Body of pancreas (tissue), 4 donors: Measurements from ENCODE around the gene CASP8. TPM values are rescaled to one million over a fixed set of nuclear protein-coding genes. Genes with fewer than 3 reads are reported as not detected.
A peak's percentile ranks its signal among the peaks of the same experiment; 100 is the strongest.

Experiments
- ATAC-seq: fragments of 150-250 bp; one replicate; pipeline ENCODE4 v1.9.1; 2016
- DNase-seq, 4 donors: peaks; one replicate each; pipeline ENCODE4 v3.0.0-alpha.2; 2019
- H3K27ac ChIP-seq, 4 donors: fragments of 200-600 bp; sonication (generic); 1 replicate in 3 of 4; 2 replicates in 1 of 4; pipeline versions ENCODE4 v1.5.1 to v1.6.1; 2016 to 2019; ENCODE audit warnings: mild to moderate bottlenecking in 1 of 4, mixed read lengths in 1 of 4, moderate library complexity in 1 of 4
- H3K27me3 ChIP-seq, 2 donors: fragments of 200-600 bp; sonication (generic); one replicate each; pipeline ENCODE4 v1.6.0; 2016; ENCODE audit warnings: mild to moderate bottlenecking in 1 of 2
- H3K36me3 ChIP-seq, 2 donors: fragments of 200-600 bp; sonication (generic); replicated peaks in 1 of 2; 2 replicates each; pipeline ENCODE4 v1.5.1; 2016; ENCODE audit warnings: low read depth in 2 of 2; ENCODE audit not compliant: insufficient read depth in 1 of 2
- H3K4me1 ChIP-seq: fragments of 200-600 bp; sonication (generic); one replicate; pipeline ENCODE4 v1.6.0; 2016
- H3K4me3 ChIP-seq, 2 donors: fragments of 200-600 bp; sonication (generic); 1 replicate in 1 of 2; 2 replicates in 1 of 2; pipeline ENCODE4 v1.5.1; 2016 to 2019
- H3K9me3 ChIP-seq, 3 donors: fragments of 200-600 bp; sonication (generic); 1 replicate in 2 of 3; 2 replicates in 1 of 3; pipeline ENCODE4 v1.5.1; 2016
- CTCF ChIP-seq, 7 experiments: fragments of 450-650 bp in 4 of 7; fragments of 200-600 bp in 3 of 7; sonication (generic) in 3 of 7; IDR thresholded peaks; one replicate each; pipeline ENCODE4 v1.5.1; 2016 to 2019; ENCODE audit warnings: antibody characterized with exemption in 7 of 7
- POLR2A ChIP-seq, 3 donors: fragments of 450-650 bp; IDR thresholded peaks; one replicate each; pipeline ENCODE4 v1.6.1; 2016; ENCODE audit warnings: antibody characterized with exemption in 3 of 3, mild to moderate bottlenecking in 2 of 3
- WGBS, 2 donors: methylation state at CpG; one replicate each; pipeline ENCODE4 v1.1.5; 2017; 5-methylcytosine and 5-hydroxymethylcytosine counted together
- intact Hi-C: fragments of 100-400 bp; cut with DNase I; formaldehyde crosslinking; loops from one replicate; pipeline ENCODE4 v1.15.1; 2023
- total RNA-seq, 2 donors: library from RNA; depleted of rRNA; stranded (reverse); fragments of >200 nt; gene quantifications; one replicate each; pipeline ENCODE4 v1.1.0, GENCODE V29; 2016

CASP8 gene
- total RNA-seq, 2 donors from 2014 or later: 13.2 to 161 TPM

DNA sequence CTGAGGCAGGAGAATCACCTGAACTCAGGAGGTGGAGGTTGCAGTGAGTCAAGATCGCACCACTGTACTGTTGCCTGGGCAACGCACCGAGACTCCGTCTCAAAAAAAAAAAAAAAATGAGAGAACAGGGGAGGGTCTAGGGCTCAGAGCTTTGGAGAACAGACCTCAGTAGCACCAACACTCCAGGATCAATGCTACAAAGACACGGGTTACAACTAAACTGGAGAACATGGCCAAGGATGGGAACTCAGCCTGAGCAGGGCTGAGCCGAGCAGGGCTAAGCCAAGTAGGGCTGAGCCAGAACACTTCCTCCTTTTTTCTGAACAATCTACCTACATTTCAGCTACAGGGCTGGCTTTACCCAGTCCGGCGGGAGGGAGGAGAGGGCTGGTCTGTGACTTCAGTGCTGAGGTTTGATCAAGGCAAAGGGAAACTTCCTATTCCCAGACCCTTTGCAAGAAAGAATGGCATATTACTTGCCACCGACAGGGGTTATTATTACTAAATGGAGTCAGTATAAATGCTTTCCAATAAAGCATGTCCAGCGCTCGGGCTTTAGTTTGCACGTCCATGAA lies 2.9 kb upstream of the CASP8 start:
- Histone ChIP-seq H3K27ac (peak overlapping the region; percentile 45 to 95 (median 74)), H3K4me1 (peaks cover 16% of the 10 kb centered on the region), H3K27me3 (no peaks in the 10 kb centered on the region), H3K4me3 (peak overlapping the region in 1 of 2 donors; percentile 39), H3K36me3 (no peaks in the 10 kb centered on the region), H3K9me3 (no peaks in the 10 kb centered on the region)
- WGBS, 2 donors: 14 to 16% methylated on average over 12 of the region's 12 CpGs
- peak; percentile 66 for ATAC-seq
- TF ChIP-seq CTCF (IDR thresholded peaks at IDR 0.05): peak in 1 of 7 experiments; percentile 18
- TF ChIP-seq POLR2A (IDR thresholded peaks at IDR 0.05): no peak
- DNase-seq: peak; percentile 34 to 52 (median 40)
- intact Hi-C loops: no loop called here

DNA sequence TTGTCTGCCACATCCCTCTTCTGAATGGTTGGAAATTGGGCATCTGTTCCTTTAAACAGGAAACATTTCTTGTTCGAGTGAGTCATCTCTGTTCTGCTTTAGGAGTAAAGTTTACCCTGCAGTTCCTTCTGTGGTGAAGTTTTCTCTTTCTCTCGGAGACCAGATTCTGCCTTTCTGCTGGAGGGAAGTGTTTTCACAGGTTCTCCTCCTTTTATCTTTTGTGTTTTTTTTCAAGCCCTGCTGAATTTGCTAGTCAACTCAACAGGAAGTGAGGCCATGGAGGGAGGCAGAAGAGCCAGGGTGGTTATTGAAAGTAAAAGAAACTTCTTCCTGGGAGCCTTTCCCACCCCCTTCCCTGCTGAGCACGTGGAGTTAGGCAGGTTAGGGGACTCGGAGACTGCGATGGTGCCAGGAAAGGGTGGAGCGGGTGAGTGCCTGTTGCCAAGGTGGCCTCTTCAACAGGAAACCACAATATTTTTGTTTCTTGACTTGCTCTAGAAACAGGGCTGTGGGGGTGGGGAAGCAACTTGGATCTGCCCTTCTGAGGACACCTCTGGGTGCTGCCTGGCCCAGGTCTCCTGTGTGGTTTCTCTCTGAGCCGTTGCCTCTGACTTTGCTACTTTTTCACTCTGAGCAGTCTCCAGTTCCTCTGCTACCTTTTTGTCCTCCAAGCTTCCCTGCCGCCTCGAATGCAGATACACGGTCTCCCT lies 2.2 kb upstream of the CASP8 start:
- peak overlapping the region; percentile 58 to 95 (median 86) for H3K27ac ChIP-seq
- 0 to 1% methylated on average over 10 of the region's 10 CpGs for WGBS, 2 donors
- intact Hi-C loops: no loop called here
- peak overlapping the region in 1 of 2 donors; percentile 39 for H3K4me3 ChIP-seq
- no peaks in the 10 kb centered on the region for H3K9me3 ChIP-seq
- ATAC-seq (peak; percentile 82), DNase-seq (peak; percentile 76 to 83 (median 78))
- H3K36me3 ChIP-seq: no peaks in the 10 kb centered on the region
- TF ChIP-seq CTCF (IDR thresholded peaks at IDR 0.05) (peak in 1 of 7 experiments; percentile 20), POLR2A (IDR thresholded peaks at IDR 0.05) (peak in 2 of 3 donors; percentile 61)
- no peaks in the 10 kb centered on the region for H3K27me3 ChIP-seq
- H3K4me1 ChIP-seq: peaks cover 16% of the 10 kb centered on the region

DNA sequence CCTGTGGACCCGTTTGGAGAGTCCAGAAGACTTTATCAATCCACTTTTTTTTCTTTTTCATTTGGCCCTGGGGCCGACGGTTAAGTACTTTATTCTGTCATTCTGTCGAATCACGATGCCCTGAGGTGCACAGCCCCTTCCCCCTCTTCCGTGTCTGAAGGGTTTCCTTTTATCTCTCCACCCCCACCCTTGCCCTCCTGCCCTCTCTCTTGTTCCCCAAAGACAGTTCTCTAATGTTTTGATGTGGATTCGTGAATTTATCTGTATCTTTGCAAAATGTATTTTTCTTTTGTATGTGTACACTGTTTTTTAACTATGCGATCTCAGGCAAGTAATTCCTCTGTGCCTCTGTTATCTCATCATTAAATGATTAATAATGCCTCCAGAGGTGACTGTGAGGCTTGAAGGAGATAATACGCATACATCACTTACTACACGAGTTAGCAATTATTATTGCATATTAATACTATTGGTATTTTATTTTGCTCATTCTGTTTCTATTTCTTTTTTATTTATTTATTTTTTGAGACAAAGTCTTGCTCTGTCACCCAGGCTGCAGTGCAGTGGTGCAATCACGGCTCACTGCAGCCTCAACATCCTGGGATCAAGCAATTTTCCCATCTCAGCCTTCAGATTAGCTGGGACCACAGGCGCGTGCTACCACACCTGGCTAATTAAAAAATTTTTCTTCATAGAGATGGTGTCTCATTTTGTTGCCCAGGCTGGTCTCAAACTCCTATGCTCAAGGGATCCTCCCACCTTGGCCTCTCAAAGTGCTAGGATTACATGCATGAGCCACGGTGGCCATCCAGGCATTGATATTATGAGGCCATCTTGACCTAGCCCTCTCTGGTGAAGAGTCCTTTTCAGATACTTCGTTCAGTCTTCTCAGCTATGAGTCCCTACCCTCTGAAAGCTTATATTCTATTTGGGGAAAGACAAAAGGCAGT lies 1.4 kb upstream of the CASP8 start:
- intact Hi-C loops: no loop called here
- Histone ChIP-seq H3K27ac (peak overlapping the region; percentile 58 to 95 (median 86)), H3K27me3 (no peaks in the 10 kb centered on the region), H3K4me3 (peak overlapping the region in 1 of 2 donors; percentile 39), H3K36me3 (no peaks in the 10 kb centered on the region), H3K4me1 (peaks cover 16% of the 10 kb centered on the region), H3K9me3 (no peaks in the 10 kb centered on the region)
- no peak for ATAC-seq
- DNase-seq: no peak
- 18 to 23% methylated on average over 15 of the region's 15 CpGs for WGBS, 2 donors
- TF ChIP-seq POLR2A (IDR thresholded peaks at IDR 0.05) (no peak), CTCF (IDR thresholded peaks at IDR 0.05) (peak in 2 of 7 experiments; percentile 30 to 31)

DNA sequence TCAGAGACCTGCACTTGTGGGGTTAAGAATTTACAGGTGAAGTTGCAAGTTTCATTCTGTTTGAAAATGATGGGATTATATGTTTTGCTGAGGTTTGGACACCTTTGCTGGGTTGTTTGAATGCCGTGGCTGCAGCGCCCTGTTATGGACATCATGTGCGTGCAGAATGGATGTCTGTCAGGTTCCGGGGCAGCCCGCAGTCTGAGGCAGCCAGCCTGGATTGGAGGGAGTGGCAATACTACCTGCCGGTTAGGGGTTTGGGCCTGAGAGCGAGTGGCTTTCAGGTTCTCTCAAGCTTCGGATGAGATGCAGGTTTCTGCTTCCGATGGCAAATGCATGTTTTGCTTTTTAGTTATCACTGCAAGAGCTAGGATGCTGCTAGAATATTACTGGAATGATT lies 1.1 kb downstream of the CASP8 start:
- no peak for ATAC-seq
- no peak for TF ChIP-seq POLR2A (IDR thresholded peaks at IDR 0.05)
- TF ChIP-seq CTCF (IDR thresholded peaks at IDR 0.05): no peak
- WGBS, 2 donors: 78 to 83% methylated on average over 9 of the region's 9 CpGs
- no peak for DNase-seq
- intact Hi-C loops: no loop called here
- no peaks in the 10 kb centered on the region for H3K36me3 ChIP-seq
- no peaks in the 10 kb centered on the region for H3K27me3 ChIP-seq
- no peaks in the 10 kb centered on the region for H3K9me3 ChIP-seq
- no peak overlapping the region for H3K27ac ChIP-seq
- no peak overlapping the region for H3K4me3 ChIP-seq
- peaks cover 16% of the 10 kb centered on the region for H3K4me1 ChIP-seq
